PC-9 (cell line): ENCODE data around the gene F8A3.
"Not testable (repeated sequence)": the region's sequence is repeated elsewhere in the genome, so short reads cannot be mapped to it uniquely, and the experiment has no call there.

Experiments
- EZH2 ChIP-seq: fragments of 200-600 bp; sonication (generic); IDR thresholded peaks from 2 replicates; pipeline ENCODE4 v1.8.0; 2017; ENCODE audit warnings: antibody characterized with exemption, low read depth
- TF ChIP-seq, protein P1 (sequence below): fragments of 200-600 bp; sonication (generic); conservative IDR thresholded peaks from 2 replicates; pipeline ENCODE4 v1.6.1; 2017; ENCODE audit warnings: mixed run types, antibody characterized with exemption, mild to moderate bottlenecking, moderate library complexity

- TF ChIP-seq, protein P1, sequence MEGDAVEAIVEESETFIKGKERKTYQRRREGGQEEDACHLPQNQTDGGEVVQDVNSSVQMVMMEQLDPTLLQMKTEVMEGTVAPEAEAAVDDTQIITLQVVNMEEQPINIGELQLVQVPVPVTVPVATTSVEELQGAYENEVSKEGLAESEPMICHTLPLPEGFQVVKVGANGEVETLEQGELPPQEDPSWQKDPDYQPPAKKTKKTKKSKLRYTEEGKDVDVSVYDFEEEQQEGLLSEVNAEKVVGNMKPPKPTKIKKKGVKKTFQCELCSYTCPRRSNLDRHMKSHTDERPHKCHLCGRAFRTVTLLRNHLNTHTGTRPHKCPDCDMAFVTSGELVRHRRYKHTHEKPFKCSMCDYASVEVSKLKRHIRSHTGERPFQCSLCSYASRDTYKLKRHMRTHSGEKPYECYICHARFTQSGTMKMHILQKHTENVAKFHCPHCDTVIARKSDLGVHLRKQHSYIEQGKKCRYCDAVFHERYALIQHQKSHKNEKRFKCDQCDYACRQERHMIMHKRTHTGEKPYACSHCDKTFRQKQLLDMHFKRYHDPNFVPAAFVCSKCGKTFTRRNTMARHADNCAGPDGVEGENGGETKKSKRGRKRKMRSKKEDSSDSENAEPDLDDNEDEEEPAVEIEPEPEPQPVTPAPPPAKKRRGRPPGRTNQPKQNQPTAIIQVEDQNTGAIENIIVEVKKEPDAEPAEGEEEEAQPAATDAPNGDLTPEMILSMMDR: not testable (repeated sequence)
- TF ChIP-seq EZH2: not testable (repeated sequence)
Observed at GRCh38 chrX:155457761-155458447, 516 bp downstream of the F8A3 start.
